HFF-Myc (cell line): ENCODE data around the gene BAHCC1.

Experiments
- DNase-seq: peaks from one replicate; pipeline ENCODE4 v3.0.0-alpha.2; 2011; ENCODE audit warnings: low read depth; ENCODE audit errors: extremely low read depth
- H3K4me3 ChIP-seq: replicated peaks from 2 replicates; pipeline ENCODE4 v1.5.1; 2011; ENCODE audit warnings: low read depth, mild to moderate bottlenecking, control low read depth, low read length
- CTCF ChIP-seq: IDR thresholded peaks from 2 replicates; pipeline ENCODE4 v1.5.1; 2012; ENCODE audit warnings: mild to moderate bottlenecking, low read depth, low read length, control low read depth; ENCODE audit errors: missing control alignments

The BAHCC1 gene

GRCh38 chr17:81459864-81460263, 64.6 kb downstream of the BAHCC1 start:
- no peak for DNase-seq
- no peak for TF ChIP-seq CTCF
- H3K4me3 ChIP-seq = no peak overlapping the region

DNA sequence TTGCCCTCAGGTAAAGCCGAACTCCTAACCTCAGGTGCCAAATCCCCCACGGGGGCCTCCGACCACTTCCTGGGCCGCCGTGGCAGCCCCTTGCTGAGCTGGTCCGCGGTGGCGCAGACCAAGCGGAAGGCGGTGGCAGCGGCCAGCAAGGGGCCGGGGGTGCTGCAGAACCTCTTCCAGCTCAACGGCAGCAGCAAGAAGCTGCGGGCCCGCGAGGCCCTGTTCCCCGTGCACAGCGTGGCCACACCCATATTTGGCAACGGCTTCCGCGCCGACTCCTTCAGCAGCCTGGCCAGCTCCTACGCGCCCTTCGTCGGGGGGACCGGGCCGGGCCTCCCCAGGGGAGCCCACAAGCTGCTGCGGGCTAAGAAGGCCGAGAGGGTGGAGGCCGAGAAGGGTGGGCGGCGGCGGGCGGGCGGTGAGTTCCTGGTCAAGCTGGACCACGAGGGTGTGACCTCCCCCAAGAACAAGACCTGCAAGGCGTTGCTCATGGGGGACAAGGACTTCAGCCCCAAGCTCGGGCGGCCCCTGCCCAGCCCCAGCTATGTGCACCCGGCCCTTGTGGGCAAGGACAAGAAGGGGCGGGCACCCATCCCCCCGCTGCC, 65.7 kb downstream of the BAHCC1 start:
- no peak for TF ChIP-seq CTCF
- no peak for DNase-seq
- H3K4me3 ChIP-seq = no peak overlapping the region

DNA sequence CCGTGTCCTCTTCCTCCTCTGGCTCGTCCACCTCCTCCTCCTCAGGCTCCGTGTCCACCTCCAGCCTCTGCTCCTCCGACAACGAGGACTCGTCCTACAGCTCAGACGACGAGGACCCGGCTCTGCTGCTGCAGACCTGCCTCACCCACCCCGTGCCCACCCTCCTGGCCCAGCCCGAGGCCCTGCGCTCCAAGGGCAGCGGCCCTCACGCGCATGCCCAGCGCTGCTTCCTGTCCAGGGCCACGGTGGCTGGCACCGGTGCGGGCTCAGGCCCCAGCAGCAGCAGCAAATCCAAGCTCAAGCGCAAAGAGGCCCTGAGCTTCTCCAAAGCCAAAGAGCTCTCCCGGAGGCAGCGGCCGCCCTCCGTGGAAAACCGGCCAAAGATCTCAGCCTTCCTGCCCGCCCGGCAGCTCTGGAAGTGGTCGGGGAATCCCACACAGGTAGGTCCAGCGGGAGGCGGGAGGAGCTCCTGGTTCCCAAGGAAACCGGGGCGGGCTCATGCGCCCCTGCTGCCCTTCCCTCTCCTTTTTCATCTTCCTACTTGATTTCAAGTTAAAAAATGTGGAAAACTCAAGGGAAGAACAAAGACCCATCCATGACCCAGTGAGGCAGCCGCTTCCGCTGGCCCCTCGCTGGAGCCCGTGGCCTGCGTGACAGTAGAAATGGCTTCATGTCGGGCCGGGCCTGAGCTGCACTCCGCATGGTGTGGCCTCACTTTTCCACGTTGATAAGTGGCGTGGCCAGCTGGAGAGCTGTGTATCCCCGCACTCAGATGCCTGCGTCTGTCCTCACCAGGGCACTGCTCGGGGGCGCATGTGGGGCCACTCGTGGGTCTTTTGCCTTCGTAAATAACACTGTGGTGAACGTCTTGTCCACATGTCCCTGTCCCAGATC, 66.6 kb downstream of the BAHCC1 start:
- no peak for TF ChIP-seq CTCF
- H3K4me3 ChIP-seq = no peak overlapping the region
- DNase-seq = no peak

GRCh38 chr17:81462506-81463125, 67.4 kb downstream of the BAHCC1 start:
- H3K4me3 ChIP-seq = no peak overlapping the region
- TF ChIP-seq CTCF = no peak
- DNase-seq = no peak

DNA sequence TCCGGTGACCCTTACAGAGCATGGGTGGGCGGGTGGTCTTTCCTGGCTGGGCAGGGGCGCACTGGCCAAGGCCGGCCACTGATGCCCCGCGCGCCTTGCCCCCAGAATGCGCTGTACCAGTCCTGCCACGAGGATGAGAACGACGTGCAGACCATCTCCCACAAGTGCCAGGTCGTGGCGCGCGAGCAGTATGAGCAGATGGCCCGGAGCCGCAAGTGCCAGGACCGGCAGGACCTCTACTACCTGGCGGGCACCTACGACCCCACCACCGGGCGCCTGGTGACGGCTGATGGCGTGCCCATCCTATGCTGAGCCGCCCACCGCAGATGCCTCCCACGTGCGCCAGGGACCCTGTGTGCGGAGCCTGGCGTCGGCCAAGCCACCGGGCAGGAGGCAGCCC, 68.2 kb downstream of the BAHCC1 start:
- H3K4me3 ChIP-seq = no peak overlapping the region
- TF ChIP-seq CTCF = no peak
- DNase-seq = no peak

- TF ChIP-seq CTCF = no peak
- H3K4me3 ChIP-seq = no peak overlapping the region
- no peak for DNase-seq
These were observed 69.3 kb downstream of the BAHCC1 start for GRCh38 chr17:81464586-81464985.
